Osteoblast (primary cell): ENCODE results near the gene LEPROT. TPM values are rescaled to one million over a fixed set of nuclear protein-coding genes. Genes with fewer than 3 reads are reported as not detected.

Experiments
- DNase-seq: peaks from one replicate; pipeline ENCODE4 v3.0.0; 2011; ENCODE audit warnings: low spot score, mixed read lengths; ENCODE audit not compliant: insufficient read length; ENCODE audit errors: missing footprints
- H2AFZ ChIP-seq: 2 replicates; pipeline ENCODE4 v1.6.0; 2011; ENCODE audit warnings: mild to moderate bottlenecking, low read length
- H3K27ac ChIP-seq: 2 replicates; pipeline ENCODE4 v1.5.1; 2011; ENCODE audit warnings: mild to moderate bottlenecking, low read depth, low read length, moderate library complexity
- H3K27me3 ChIP-seq: 2 replicates; pipeline ENCODE4 v1.6.0; 2012; ENCODE audit warnings: mild to moderate bottlenecking, control low read depth, inconsistent platforms, low read length, moderate library complexity; ENCODE audit not compliant: insufficient read depth
- H3K36me3 ChIP-seq: 2 replicates; pipeline ENCODE4 v1.5.1; 2011; ENCODE audit warnings: mild to moderate bottlenecking, low read length, control low read depth, moderate library complexity; ENCODE audit not compliant: insufficient read depth
- H3K4me1 ChIP-seq: 2 replicates; pipeline ENCODE4 v1.5.1; 2011; ENCODE audit warnings: mild to moderate bottlenecking, low read length, control low read depth, moderate library complexity; ENCODE audit not compliant: insufficient read depth
- H3K4me2 ChIP-seq: 2 replicates; pipeline ENCODE4 v1.6.0; 2011; ENCODE audit warnings: mild to moderate bottlenecking, low read length; ENCODE audit not compliant: insufficient read depth
- H3K4me3 ChIP-seq: fragments of 200-600 bp; sonication (generic); 3 replicates; pipeline ENCODE4 v1.5.1; 2012; ENCODE audit warnings: mild to moderate bottlenecking, low read length, inconsistent platforms; ENCODE audit not compliant: insufficient read depth
- H3K79me2 ChIP-seq: 2 replicates; pipeline ENCODE4 v1.6.0; 2012; ENCODE audit warnings: mild to moderate bottlenecking, low read length, control low read depth, inconsistent platforms; ENCODE audit not compliant: insufficient read depth
- H3K9me3 ChIP-seq: 2 replicates; pipeline ENCODE4 v1.5.1; 2011; ENCODE audit warnings: low read depth, low read length, control low read depth
- H4K20me1 ChIP-seq: 2 replicates; pipeline ENCODE4 v1.6.0; 2012; ENCODE audit warnings: mild to moderate bottlenecking, low read length, control low read depth; ENCODE audit not compliant: insufficient read depth
- total RNA-seq: library from RNA; depleted of rRNA; stranded (reverse); fragments of >200 nt; gene quantifications from 2 replicates; pipeline ENCODE4 v1.2.3, GENCODE V29; 2012
- TF ChIP-seq, protein P1 (sequence below): IDR thresholded peaks from 2 replicates; pipeline ENCODE4 v1.5.1; 2011; ENCODE audit warnings: mild to moderate bottlenecking, low read depth, low read length, moderate library complexity; ENCODE audit errors: extremely low read depth

Gene LEPROT
- total RNA-seq, 1 donor, result 87.9 TPM

DNA sequence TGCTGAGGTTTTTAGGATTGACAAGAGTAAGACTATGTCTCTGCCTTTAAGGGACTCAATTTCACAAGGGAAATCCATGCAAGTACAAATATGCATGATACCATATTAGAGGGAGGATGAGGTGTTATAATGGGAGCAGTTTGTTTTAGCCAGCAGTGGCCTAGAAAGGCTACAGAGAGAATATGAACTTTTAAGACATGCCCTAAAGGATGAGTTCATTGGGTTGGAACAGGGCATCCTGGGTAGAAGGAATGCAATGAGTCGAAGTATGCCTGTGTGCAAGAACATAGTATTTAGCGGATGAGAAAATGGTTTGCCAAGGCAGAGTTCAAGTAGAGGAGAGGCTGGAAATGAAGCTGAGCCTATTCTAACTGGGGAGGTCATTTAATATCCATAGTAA, 32.6 kb upstream of the LEPROT start:
- H3K27ac ChIP-seq, result no peak overlapping the region
- no peaks in the 10 kb centered on the region for H3K4me1 ChIP-seq
- H3K36me3 ChIP-seq, result no peaks in the 10 kb centered on the region
- H3K79me2 ChIP-seq, result no peaks in the 10 kb centered on the region
- no peak overlapping the region for H3K4me3 ChIP-seq
- no peaks in the 10 kb centered on the region for H3K27me3 ChIP-seq
- H4K20me1 ChIP-seq, result no peaks in the 10 kb centered on the region
- H3K4me2 ChIP-seq, result no peak overlapping the region
- no peaks in the 10 kb centered on the region for H3K9me3 ChIP-seq
- no peak overlapping the region for H2AFZ ChIP-seq
- TF ChIP-seq, protein P1, sequence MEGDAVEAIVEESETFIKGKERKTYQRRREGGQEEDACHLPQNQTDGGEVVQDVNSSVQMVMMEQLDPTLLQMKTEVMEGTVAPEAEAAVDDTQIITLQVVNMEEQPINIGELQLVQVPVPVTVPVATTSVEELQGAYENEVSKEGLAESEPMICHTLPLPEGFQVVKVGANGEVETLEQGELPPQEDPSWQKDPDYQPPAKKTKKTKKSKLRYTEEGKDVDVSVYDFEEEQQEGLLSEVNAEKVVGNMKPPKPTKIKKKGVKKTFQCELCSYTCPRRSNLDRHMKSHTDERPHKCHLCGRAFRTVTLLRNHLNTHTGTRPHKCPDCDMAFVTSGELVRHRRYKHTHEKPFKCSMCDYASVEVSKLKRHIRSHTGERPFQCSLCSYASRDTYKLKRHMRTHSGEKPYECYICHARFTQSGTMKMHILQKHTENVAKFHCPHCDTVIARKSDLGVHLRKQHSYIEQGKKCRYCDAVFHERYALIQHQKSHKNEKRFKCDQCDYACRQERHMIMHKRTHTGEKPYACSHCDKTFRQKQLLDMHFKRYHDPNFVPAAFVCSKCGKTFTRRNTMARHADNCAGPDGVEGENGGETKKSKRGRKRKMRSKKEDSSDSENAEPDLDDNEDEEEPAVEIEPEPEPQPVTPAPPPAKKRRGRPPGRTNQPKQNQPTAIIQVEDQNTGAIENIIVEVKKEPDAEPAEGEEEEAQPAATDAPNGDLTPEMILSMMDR, result no peak
- no peak for DNase-seq

DNA sequence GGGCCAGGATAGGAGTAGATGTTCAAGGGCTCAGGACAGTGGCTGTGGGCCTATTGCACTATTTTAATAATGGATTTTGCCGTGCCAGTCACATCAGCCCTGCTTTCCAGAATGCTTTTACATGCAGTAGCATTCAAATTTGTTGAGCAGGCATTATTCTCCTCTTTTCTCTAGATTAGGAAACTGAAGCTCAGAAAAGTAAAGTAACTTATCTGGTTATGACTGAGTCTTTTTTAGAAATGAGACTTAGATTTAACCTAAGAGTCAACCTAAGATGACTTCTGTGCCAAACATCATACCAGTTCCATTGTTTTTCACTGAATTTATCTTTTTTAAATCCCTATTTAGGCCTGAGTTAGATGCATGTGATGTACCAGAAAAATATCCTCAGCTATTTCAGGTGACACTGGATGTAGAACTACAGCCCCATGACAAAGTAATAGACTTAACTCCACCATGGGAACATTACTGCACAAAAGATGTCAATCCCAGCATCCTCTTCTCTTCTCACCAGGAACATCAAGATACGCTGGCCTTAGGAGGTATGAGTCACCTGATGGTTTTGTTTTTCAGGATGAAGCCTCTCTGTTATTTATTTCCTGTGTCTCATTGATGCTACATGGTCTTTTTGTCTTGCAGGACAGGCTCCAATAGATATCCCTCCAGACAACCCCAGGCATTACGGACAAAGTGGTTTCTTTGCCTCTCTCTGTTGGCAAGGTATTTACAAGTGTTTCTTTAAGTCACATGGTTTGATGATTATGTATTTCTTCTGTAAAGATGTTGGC, 31.4 kb upstream of the LEPROT start:
- Histone ChIP-seq H3K4me3 (no peak overlapping the region), H3K27ac (no peak overlapping the region), H3K4me2 (no peak overlapping the region), H4K20me1 (no peaks in the 10 kb centered on the region), H3K27me3 (no peaks in the 10 kb centered on the region), H2AFZ (no peak overlapping the region), H3K36me3 (no peaks in the 10 kb centered on the region), H3K79me2 (no peaks in the 10 kb centered on the region), H3K9me3 (no peaks in the 10 kb centered on the region), H3K4me1 (peaks cover 10% of the 10 kb centered on the region)
- DNase-seq, result no peak
- TF ChIP-seq, protein P1, result no peak

GRCh38 chr1:65392497-65392896, 28.0 kb upstream of the LEPROT start:
- no peaks in the 10 kb centered on the region for H4K20me1 ChIP-seq

DNA sequence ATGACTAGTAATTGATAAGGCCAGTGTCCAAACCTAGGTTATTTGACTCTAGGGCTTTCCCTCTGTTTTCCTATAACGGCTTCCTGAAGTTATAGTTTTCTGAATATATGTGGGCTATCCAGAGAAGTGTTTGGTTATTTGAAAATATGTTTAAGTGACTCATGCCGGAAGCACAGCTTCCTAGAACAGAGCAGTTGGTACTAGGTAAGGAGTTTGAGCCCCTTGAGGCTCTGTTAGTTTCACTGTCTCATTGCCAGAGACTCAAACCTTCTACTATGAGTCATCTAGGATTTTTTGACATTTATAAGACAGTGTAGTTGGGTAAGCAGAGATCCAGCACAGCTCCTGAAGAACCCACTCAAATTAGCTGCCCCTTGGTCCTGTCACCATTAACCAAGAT, 27.1 kb upstream of the LEPROT start:
- TF ChIP-seq, protein P1, result no peak
- no peak overlapping the region for H2AFZ ChIP-seq
- H3K4me3 ChIP-seq, result no peak overlapping the region
- H4K20me1 ChIP-seq, result no peaks in the 10 kb centered on the region
- H3K4me2 ChIP-seq, result no peak overlapping the region
- no peaks in the 10 kb centered on the region for H3K9me3 ChIP-seq
- H3K36me3 ChIP-seq, result no peaks in the 10 kb centered on the region
- H3K79me2 ChIP-seq, result no peaks in the 10 kb centered on the region
- peaks cover 15% of the 10 kb centered on the region for H3K4me1 ChIP-seq
- peak; percentile 61 for DNase-seq
- no peaks in the 10 kb centered on the region for H3K27me3 ChIP-seq
- no peak overlapping the region for H3K27ac ChIP-seq

More at GRCh38 chr1:65392497-65392896, 28.0 kb upstream of the LEPROT start:
- Histone ChIP-seq H3K4me3 (no peak overlapping the region), H3K4me2 (no peak overlapping the region), H3K79me2 (no peaks in the 10 kb centered on the region), H3K27ac (no peak overlapping the region), H3K4me1 (peaks cover 15% of the 10 kb centered on the region), H2AFZ (no peak overlapping the region), H3K36me3 (no peaks in the 10 kb centered on the region), H3K9me3 (no peaks in the 10 kb centered on the region), H3K27me3 (no peaks in the 10 kb centered on the region)
- no peak for DNase-seq
- TF ChIP-seq, protein P1, result no peak
